A673 (cell line): ENCODE results near the gene HINFP.

Experiments used
- CTCF ChIP-seq: fragments of 300-800, 200-600 bp; sonication (generic); conservative IDR thresholded peaks from 2 replicates; pipeline ENCODE4 v1.5.1; 2017; ENCODE audit warnings: low read depth, mild to moderate bottlenecking, antibody characterized with exemption, low read length, moderate library complexity, mixed read lengths
- EZH2 ChIP-seq: fragments of 200-600 bp; sonication (generic); IDR thresholded peaks from 2 replicates; pipeline ENCODE4 v1.6.1; 2017; ENCODE audit warnings: borderline replicate concordance, low read depth, mild to moderate bottlenecking, mixed read lengths, antibody characterized with exemption, low read length; ENCODE audit not compliant: poor library complexity, severe bottlenecking

GRCh38 chr11:119175493-119176077 lies 54.2 kb downstream of the HINFP start:
- TF ChIP-seq CTCF: no peak
- TF ChIP-seq EZH2: no peak
